ENCODE results near the gene CNTNAP2. TPM values are rescaled to one million over a fixed set of nuclear protein-coding genes. Genes with fewer than 3 reads are reported as not detected.

CNTNAP2 gene
- total and polyA plus RNA-seq, 2 of the 8 experiments (the other 6 are each of a cell fraction or from before 2014, with no cell fraction given), result 27.9 to 71.0 TPM

- H3K9ac ChIP-seq (replicated peaks in 1 of 4; ENCODE audit: extremely low read depth in 1 of 4, low read depth in 3 of 4, low read length in 3 of 4), result no peak overlapping the region
- DNase-seq (ENCODE audit: low read depth in 1 of 2, low spot score in 2 of 2), result no peak
- no peak overlapping the region for H2BK5ac ChIP-seq (ENCODE audit: low read depth, low read length)
- no peak overlapping the region for H4K91ac ChIP-seq (replicated peaks; ENCODE audit: insufficient read length, low read length)
- no peaks in the 10 kb centered on the region for H3K23me2 ChIP-seq (ENCODE audit: low read depth, low read length)
- H2BK20ac ChIP-seq (ENCODE audit: low read length), result no peak overlapping the region
- no peak overlapping the region for H2BK15ac ChIP-seq (ENCODE audit: low read length)
- H3K18ac ChIP-seq (ENCODE audit: extremely low read depth, low read length), result no peak overlapping the region
- H4K5ac ChIP-seq (ENCODE audit: insufficient read length, low read depth, low read length), result no peak overlapping the region
- H3K4me1 ChIP-seq (replicated peaks in 1 of 4; ENCODE audit: control insufficient read depth in 3 of 4, insufficient read depth in 4 of 4, low read length in 3 of 4), result no peaks in the 10 kb centered on the region
- no peak overlapping the region for H2BK12ac ChIP-seq (ENCODE audit: low read depth, low read length)
- H3K4me2 ChIP-seq (ENCODE audit: insufficient read depth in 1 of 2, low read depth in 2 of 2, low read length in 2 of 2), result no peak overlapping the region
- no peaks in the 10 kb centered on the region for H3K36me3 ChIP-seq (ENCODE audit: control insufficient read depth in 2 of 4, insufficient read depth in 4 of 4, low read length in 3 of 4)
- no peak for FAIRE-seq
- ChIA-PET POLR2A (ENCODE audit: partially characterized antibody) (no interaction called here), CTCF (ENCODE audit: partially characterized antibody) (no interaction called here)
- H3K79me2 ChIP-seq (ENCODE audit: control insufficient read depth in 1 of 2, insufficient read depth in 2 of 2, low read length in 2 of 2), result no peaks in the 10 kb centered on the region
- H2AFZ ChIP-seq (ENCODE audit: low read length), result no peak overlapping the region
- H2AK5ac ChIP-seq (ENCODE audit: low read depth, low read length), result no peak overlapping the region
- no peaks in the 10 kb centered on the region for H3K9me3 ChIP-seq (ENCODE audit: insufficient read depth in 2 of 2, low read depth in 1 of 2, low read length in 1 of 2)
- WGBS, 2 experiments (ENCODE audit: extremely low coverage in 1 of 2, insufficient coverage in 1 of 2, insufficient read length in 1 of 2, insufficient replicate concordance in 2 of 2, low coverage in 1 of 2, low lambda C conversion rate in 2 of 2, missing lambda C conversion rate in 1 of 2), result 82% methylated on average over 2 of the region's 2 CpGs; no CpG with 5 or more reads in 1 of the 2 experiments
- H3K23ac ChIP-seq (ENCODE audit: insufficient read length), result no peak overlapping the region
- no peak overlapping the region for H2BK120ac ChIP-seq (replicated peaks; ENCODE audit: low read depth, low read length)
- H3K56ac ChIP-seq (replicated peaks; ENCODE audit: insufficient read length, low read depth, low read length), result no peak overlapping the region
- H3K27ac ChIP-seq (ENCODE audit: low read depth, low read length), result no peak overlapping the region
- H4K8ac ChIP-seq (ENCODE audit: extremely low read depth, insufficient read depth, low read length), result no peak overlapping the region
- H3K27me3 ChIP-seq (replicated peaks in 1 of 4; ENCODE audit: control insufficient read depth in 3 of 4, extremely low read depth in 1 of 4, insufficient read depth in 3 of 4, low read length in 3 of 4), result no peaks in the 10 kb centered on the region
- no peak overlapping the region for H3K14ac ChIP-seq (ENCODE audit: insufficient read length)
- H3K79me1 ChIP-seq (ENCODE audit: low read depth, low read length), result no peaks in the 10 kb centered on the region
- H3K4me3 ChIP-seq (ENCODE audit: extremely low read depth in 1 of 4, insufficient read depth in 2 of 4, low read depth in 3 of 4, low read length in 4 of 4), result no peak overlapping the region
- no peak overlapping the region for H3K4ac ChIP-seq (replicated peaks; ENCODE audit: insufficient read length, low read depth, low read length)
- no peaks in the 10 kb centered on the region for H4K20me1 ChIP-seq (replicated peaks in 1 of 2; ENCODE audit: control insufficient read depth in 1 of 2, insufficient read depth in 2 of 2, low read length in 2 of 2)
- TF ChIP-seq BCL11A (IDR thresholded peaks at IDR 0.05; ENCODE audit: low read depth in 2 of 2, low read length in 2 of 2), result no peak
- no peak for TF ChIP-seq KDM1A (IDR thresholded peaks at IDR 0.05; ENCODE audit: borderline replicate concordance, low read length)
- TF ChIP-seq SAP30 (IDR thresholded peaks at IDR 0.05; ENCODE audit: insufficient read depth, insufficient replicate concordance, low read length), result no peak
- TF ChIP-seq KDM4A (IDR thresholded peaks at IDR 0.05; ENCODE audit: low read depth, low read length, severe bottlenecking), result no peak
- TF ChIP-seq SP1 (IDR thresholded peaks at IDR 0.05; ENCODE audit: low read depth, low read length), result no peak
- no peak for TF ChIP-seq MAX (IDR thresholded peaks at IDR 0.05)
- TF ChIP-seq EGR1 (IDR thresholded peaks at IDR 0.05; ENCODE audit: borderline replicate concordance, low read depth, low read length), result no peak
- no peak for TF ChIP-seq TBP (IDR thresholded peaks at IDR 0.05; ENCODE audit: low read depth, low read length)
- TF ChIP-seq SUZ12 (IDR thresholded peaks at IDR 0.05; ENCODE audit: low read length), result no peak
- TF ChIP-seq SP2 (IDR thresholded peaks at IDR 0.05; ENCODE audit: low read length), result no peak
- TF ChIP-seq CHD2 (IDR thresholded peaks at IDR 0.05; ENCODE audit: low read length), result no peak
- TF ChIP-seq E2F6 (IDR thresholded peaks at IDR 0.05), result no peak
- TF ChIP-seq EP300 (IDR thresholded peaks at IDR 0.05; ENCODE audit: borderline replicate concordance in 1 of 2, low read depth in 2 of 2, low read length in 2 of 2), result no peak
- TF ChIP-seq ZNF274 (IDR thresholded peaks at IDR 0.05; ENCODE audit: borderline replicate concordance, extremely low read depth, low read length), result no peak
These were observed 749.1 kb downstream of the CNTNAP2 start for GRCh38 chr7:146865696-146866095.
